IPS-NIHi7 (cell line): Measurements from ENCODE around the gene CNIH3.

Experiments
- DNase-seq: peaks from one replicate; pipeline ENCODE4 v3.0.0; 2012; ENCODE audit warnings: mixed read lengths; ENCODE audit errors: extremely low spot score

CNIH3 gene

GRCh38 chr1:224773646-224774045 lies 157.5 kb downstream of the CNIH3 start:
- no peak for DNase-seq

GRCh38 chr1:224774378-224774777 lies 158.3 kb downstream of the CNIH3 start:
- DNase-seq: peak; percentile 37

GRCh38 chr1:224777180-224777579 lies 161.1 kb downstream of the CNIH3 start:
- DNase-seq: no peak

GRCh38 chr1:224779536-224779935 lies 163.4 kb downstream of the CNIH3 start:
- no peak for DNase-seq

GRCh38 chr1:224780736-224781135 lies 164.6 kb downstream of the CNIH3 start:
- no peak for DNase-seq

GRCh38 chr1:224781800-224782199 lies 165.7 kb downstream of the CNIH3 start:
- no peak for DNase-seq

- no peak for DNase-seq
Measured at GRCh38 chr1:224782281-224783000, 166.3 kb downstream of the CNIH3 start.

- DNase-seq: no peak
Measured at GRCh38 chr1:224783006-224783651, 167.0 kb downstream of the CNIH3 start.

GRCh38 chr1:224784265-224785039 lies 168.3 kb downstream of the CNIH3 start:
- DNase-seq: no peak

- no peak for DNase-seq
Measured at GRCh38 chr1:224785040-224785328, 168.9 kb downstream of the CNIH3 start.

- no peak for DNase-seq
Measured at GRCh38 chr1:224785622-224786021, 169.5 kb downstream of the CNIH3 start.

- DNase-seq: no peak
Measured at GRCh38 chr1:224786533-224787250, 170.6 kb downstream of the CNIH3 start.

- no peak for DNase-seq
Measured at GRCh38 chr1:224789311-224789710, 173.2 kb downstream of the CNIH3 start.
